Glomerular visceral epithelial cell (primary cell): ENCODE measurements around the gene MYH11.
"Not testable (repeated sequence)": the region's sequence is repeated elsewhere in the genome, so short reads cannot be mapped to it uniquely, and the experiment has no call there.

ENCODE experiments used
- DNase-seq: peaks from one replicate; pipeline ENCODE4 v3.0.0-alpha.2; 2016; ENCODE audit errors: extremely low spot score

The MYH11 gene

DNA sequence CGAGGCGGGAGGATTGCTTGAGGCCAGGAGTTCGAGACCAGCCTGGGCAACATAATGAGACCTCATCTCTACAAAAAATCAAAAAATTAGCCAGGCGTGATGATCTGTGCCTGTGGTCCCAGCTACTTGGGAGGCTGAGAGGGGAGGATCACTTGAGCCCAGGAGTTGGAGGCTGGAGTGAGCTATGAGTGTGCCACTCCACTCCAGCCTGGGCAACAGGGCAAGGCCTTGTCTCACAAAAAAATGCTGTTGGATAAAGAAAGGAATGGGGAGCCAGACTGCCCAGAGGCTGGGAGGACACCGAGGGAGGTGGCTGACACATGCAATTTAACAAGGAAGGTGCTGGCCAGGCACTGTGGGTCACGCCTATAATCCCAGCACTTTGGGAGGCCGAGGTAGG lies 47.5 kb downstream of the MYH11 start:
- not testable (repeated sequence) for DNase-seq

DNA sequence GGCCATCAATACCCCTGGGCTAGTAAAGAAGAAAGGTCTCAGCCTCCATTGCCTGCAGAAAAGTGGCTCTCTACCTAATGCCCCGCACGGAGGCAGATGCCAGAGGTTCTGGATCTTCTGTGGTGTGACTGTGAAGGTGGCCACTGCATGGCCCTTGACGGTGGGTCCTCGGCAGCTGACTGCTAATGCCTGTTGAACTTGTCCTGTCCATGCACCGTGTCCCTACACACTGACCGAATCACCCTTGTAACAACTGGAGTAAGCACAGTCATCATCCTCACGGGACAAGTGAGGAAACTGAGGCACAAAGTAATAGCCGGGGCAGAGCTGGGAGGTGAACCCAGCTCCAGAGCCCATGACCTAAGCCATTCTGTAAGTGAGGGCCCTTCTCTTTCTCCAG lies 48.8 kb downstream of the MYH11 start:
- no peak for DNase-seq

DNA sequence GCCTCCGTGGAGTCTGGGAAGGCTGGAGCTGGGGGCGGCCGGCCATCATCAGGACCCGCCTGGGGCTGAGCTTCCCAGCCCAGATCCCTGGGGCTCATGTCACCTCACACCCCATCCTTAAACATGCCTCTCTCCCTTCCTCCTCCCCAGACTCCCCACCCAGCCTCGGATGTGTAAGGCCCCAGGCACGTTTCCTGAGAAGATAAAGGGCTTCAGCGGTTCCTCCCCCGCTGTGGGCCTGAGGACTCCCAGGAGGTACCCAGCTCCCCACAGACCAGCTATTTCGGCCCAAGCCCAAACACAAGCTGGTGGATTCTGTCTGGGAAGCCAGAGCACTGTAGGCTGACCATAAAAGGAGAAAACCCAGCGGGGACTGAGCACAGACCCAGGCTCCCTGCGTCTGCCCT lies 49.2 kb downstream of the MYH11 start:
- DNase-seq, result no peak

DNA sequence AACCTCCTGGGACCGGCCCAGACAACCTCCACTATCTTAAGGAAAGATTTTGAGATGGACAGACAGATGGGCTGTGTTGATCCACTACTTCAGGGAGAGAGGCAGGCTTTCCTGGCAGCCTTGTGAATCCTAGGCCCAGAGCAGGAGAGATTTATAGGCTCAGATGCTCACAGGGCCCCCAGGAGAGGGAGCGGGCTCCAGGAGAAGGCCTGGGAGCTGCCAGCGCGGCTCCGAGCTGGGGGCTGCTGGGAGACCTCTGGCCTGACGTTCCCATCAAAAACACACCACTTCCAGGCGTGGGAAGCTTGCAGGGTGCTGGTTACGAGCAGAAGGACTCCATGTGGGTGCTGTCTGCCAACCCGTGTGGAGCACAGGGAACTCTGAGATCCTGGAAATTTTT lies 53.2 kb downstream of the MYH11 start:
- DNase-seq, result no peak

DNA sequence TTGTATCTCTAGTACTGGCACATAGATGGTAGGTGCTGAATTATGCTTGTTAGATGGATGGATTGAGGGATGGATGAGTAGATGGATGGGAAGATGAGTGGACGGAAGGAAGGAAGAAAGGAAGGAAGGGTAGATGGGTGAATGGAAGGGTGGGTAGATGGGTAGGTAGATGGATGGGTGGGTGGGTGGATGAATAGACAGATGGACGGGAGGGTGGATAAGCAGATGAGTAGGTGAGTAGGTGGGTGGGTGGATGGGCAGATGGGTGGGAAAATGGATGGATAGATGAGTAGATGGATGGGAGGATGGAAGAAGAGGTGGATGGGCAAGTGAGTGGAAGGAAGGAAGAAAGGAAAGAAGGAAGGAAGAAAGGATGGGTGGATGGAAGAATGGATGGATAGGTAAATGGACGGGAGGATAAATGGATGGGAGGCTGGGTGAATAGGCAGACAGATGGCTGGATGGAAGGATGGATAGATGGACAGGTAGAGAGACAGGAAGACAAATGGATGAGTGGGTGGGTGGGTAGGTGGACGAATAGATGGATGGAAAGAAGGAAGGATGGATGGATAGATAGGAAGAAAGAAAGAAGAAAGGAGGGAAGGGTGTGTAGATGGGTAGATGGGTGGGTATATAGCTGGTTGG lies 56.9 kb downstream of the MYH11 start:
- no peak for DNase-seq

DNA sequence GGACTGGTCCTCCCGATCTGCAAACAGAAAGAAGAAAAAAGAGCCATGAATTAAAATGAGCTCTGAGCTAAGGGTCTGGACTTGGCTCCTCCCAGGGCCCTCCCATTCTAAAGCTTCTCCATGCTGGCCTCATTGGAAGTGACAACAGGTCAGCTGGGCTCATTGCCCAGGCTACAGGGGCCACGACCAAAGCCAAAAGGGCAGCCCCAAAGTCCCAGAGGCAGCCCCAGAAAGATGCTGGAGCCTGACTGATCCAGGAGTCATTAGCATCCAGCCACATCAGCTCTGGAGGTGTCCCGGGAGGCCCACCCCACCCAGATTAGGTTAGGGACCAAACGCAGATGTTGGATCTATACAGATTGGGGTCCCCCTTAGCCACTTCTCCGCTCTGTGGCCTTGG lies 58.2 kb downstream of the MYH11 start:
- DNase-seq, result no peak

DNA sequence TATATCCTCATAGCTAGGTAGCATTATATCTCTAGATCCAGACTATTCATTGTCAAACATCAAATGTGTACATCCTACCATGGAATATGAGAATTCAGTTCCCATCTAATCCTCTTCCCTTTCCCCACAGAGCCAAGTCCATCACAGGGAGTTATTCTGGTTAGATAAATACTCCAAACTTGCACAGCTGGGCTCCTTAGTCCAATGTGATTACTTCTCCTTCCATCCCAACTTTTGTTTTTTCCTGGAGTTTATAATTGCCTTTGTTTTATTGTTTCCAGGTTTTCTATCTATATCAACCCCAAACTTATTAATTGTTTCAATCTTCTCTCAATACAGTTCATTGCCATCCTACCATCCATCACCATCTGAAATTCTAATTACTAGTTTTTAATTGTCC lies 59.9 kb downstream of the MYH11 start:
- DNase-seq, result no peak

DNA sequence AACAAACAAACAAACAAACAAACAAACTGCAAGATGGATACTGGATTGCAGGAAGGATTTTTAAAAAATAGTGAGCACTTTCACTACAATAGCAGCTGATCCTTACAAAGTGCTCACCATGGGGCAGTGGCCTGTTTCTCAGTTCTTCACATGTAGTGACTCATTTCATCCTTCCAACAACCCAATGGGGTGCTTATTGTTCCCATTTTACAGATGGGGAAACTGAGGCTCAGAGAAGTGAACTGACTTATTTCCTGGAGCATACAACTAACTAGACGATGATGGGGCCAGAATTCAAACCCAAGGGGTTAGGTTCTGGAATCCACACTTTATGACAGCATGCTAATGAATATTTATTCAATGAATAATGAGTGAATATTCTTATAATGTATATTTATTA lies 61.2 kb downstream of the MYH11 start:
- no peak for DNase-seq

DNA sequence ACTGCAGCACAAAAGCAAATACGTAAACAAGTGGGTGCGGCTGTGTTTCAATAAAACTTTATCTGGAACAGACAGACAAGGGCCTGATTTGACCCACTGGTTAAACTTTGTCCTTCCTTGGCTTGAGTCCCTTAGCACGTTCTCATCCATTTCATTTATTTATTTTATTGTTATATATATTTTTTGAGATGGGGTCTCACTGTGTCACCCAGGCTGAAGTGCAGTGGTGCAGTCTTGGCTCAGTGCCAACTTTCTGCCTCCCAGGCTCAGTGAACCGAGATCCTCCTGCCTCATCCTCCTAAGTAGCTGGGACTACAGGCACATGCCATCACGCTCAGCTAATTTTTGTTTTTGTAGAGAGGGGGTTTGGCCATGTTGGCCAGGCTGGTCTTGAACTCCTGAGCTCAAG lies 64.3 kb downstream of the MYH11 start:
- DNase-seq, result no peak

DNA sequence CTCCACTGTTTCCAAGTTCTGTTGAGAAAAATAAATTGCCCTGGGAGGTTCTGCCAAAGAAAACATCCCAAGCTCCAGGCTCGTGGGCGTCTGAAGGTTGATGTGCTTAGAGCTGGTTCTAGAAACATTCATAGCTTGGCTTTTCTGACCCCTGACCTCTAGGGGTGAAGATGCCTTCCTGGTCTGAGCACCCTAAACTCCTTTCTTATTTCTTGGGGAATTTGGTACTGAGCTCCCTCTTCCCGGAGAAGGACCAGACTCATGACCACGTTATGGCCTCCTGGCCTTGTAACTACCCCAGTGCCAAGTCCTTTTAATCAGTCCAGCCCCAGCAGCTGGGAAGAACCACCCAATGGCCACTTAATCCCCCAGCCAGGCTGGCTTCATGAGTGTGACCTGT lies 66.4 kb downstream of the MYH11 start:
- DNase-seq, result no peak

DNA sequence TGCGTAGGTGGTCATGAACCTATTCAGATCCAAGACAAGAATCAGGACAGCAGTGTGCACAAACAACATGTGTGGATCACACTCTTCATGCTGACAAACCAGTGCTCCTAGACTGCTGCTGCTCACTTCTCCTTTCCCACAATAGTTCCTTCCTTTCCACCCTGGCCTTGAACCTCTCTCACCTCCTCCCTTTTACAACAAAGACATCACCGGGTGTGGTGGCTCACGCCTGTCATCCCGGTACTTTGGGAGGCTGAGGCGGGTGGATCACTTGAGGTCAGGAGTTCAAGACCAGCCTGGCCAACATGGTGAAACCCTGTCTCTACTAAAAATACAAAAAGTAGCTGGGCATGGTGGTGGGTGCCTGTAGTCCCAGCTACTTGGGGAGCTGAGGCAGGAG lies 67.0 kb downstream of the MYH11 start:
- not testable (repeated sequence) for DNase-seq

DNA sequence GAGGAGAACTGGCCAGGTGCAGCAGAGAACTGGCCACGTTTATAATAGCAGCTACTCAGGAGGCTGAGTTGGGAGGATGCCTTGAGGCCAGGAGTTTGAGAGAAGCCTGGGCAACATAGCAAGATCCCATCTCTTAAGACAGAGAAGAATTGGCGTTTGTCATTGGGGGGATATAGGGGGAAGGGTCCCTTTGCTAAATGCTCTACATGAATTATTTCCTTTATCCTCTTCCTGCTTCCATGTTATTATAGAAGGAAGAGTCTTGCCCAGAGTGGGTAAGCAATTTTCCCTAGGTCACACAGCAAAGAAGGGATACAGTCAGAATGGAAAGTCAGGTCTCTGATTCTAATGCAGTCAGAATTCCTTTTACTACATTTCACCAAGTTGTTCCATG lies 68.0 kb downstream of the MYH11 start:
- no peak for DNase-seq

DNA sequence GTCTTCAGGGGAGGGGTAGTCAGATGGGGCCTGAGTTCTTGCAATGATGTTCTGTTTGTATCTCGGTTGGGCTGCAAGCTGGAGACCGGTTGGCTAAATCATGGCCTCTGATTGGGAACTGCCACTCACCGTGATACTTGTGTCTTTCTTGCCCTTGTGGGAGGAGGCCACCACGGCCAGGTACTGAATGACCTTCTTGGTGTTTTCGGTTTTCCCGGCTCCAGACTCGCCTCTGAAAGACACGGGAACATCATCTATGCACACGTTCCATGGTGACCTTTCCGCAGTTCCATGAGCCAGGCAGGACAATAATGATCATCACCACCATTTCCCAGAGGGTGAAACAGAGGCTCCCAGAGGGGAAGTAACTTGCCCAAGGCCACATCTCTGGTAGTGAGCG lies 70.3 kb downstream of the MYH11 start:
- DNase-seq, result no peak

DNA sequence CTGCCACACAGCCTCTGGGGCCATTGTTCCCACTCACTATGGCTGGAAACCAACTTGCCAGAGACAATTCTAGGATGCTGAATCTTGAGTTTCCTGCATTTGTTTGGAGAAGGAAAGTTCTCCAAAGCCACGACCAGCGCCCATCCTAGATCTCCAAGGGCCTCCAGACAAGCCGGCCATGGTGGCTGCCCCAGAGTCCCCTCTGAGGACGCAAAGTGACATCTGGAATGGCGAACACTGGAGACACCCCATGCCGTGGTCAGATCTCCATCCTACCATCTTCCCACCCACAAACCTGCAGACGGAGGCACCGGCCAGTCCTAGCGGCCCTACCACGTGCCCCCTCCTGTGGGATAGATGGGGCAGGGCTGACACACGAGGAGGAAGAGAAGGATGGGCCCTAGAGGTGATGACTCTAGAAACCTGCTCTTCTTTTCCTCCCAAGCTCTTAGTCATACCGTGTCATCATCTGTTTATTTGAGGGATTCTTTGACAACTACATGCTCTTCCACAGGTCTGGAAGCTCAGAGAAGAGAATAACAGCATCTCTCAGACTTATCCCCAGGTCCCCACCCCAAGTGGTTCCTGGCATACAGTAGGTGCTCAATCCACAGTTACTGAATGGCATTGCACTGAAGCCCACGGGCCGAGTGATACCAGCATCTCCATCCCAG lies 71.3 kb downstream of the MYH11 start:
- DNase-seq, result no peak

DNA sequence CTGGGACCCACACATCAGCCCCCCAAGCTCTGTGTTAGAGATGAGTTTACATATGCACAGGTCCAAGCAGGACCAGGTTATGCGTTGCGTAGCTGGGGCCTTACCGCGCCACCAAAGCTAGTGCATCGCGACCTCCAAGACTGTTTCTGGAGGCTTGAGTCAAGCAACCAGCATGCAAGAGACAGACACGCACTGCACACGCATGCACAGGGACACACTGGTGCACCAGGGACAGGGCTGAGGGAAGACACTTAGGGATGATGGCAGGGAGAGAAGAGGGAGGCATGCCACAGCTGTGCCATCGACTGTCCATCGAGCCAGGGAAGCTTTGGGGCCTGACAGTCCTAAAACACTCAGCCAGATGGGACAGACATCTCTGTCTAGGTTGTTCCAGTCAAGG lies 72.8 kb downstream of the MYH11 start:
- no peak for DNase-seq

DNA sequence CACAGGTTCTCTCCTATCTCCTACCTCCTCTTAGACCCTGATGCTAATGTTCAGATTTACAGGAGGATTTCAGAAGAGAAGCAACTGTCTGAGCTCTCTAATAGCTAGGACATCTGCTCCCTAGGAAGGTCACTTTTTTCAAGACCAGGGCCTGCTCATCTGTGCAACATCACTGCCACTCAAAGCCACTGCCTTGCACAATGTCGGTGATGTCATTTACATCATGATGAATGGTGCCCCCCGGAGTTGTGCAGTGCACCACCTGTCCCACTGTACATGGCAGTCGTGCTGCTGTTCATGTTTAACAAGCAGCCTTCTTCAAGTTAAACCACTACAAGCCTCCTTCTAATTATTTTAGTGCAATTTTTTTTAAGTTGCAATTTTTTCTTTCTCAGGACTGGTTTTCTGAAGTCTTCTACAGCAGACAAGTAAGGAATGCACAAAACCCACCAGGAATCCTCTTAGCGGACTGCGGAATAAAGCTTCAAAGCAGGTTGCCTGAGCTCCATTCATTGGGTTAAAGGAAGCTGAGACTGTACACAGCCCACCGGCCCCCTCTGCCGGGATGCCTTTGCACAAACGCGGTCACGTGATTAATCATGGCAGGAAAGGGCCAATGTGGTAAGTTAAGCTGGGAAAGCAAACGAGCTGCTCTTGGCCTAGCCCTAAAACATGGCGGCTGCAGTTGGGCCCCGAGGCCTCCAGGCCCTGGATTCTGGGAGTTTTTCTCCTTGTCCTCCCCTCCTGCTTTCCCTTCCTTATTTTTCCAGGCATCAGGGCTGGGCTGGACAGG lies 74.1 kb downstream of the MYH11 start:
- no peak for DNase-seq

DNA sequence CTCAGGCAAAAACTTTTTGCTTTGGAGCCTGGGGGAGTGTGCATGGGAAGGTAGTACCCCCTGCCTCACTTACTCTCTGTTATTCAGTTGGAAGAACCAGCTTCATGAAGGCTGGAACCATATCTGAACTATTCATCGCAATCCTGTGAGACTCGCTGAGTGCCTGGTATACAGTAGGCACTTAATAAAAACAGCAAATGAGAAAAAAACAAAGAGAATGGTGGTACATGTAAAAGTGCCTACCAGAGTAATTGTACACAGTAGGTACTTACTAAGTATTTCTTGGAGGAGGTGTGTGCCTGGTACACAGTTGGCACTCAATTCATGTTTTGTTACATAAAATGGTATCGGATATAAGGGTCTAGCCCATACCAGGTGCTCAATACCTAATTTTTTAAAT lies 75.2 kb downstream of the MYH11 start:
- no peak for DNase-seq

DNA sequence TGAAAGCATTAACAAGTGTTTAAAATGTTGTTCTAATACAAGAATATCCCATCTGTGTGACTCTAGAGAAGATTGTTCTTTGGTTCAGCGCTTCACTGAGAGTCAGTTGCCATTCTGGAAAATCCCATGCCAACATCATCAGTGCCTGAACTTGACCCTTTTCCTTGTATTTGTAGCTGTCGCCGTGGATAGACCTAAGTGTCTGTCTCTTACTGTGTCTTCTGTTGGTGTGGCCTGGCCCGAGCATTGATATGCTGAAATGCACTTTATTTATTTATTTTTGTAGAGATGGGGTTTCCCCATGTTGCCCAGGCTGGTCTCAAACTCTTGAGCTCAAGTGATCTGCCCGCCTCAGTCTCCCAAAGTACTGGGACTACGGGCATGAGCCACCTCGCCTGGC lies 76.0 kb downstream of the MYH11 start:
- DNase-seq, result no peak

DNA sequence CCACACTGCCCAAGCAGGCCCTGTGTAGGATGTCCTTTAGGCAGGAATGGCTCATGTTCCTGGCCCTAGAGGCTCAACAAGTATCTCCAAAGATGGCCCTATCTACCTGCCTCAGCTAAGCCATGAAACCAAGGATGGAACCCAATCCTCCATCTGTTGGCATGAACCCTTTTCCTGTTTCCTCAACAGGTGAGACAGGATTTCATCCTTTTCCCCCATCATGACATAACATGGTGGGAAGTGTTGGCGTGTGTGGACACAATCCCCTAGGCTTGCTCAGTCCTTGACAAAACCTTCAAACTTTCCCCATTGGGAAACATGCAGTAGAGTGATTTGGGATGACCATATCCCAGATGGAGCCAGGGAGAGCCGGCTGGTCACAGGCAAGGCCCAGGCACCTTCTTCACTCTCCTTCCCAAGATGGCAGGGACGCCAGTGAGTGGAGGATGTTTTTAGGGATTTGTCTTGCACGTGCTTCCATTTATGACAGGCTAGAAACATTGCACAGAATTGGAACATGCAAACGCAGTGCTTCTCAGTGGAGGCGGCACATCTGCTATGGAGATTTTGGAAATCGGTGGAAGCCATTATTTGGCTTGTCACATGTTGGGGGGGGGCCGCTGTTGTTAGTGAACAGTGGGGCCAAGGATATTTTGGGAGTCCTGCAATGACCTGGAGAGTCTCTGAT lies 77.0 kb downstream of the MYH11 start:
- DNase-seq, result no peak

DNA sequence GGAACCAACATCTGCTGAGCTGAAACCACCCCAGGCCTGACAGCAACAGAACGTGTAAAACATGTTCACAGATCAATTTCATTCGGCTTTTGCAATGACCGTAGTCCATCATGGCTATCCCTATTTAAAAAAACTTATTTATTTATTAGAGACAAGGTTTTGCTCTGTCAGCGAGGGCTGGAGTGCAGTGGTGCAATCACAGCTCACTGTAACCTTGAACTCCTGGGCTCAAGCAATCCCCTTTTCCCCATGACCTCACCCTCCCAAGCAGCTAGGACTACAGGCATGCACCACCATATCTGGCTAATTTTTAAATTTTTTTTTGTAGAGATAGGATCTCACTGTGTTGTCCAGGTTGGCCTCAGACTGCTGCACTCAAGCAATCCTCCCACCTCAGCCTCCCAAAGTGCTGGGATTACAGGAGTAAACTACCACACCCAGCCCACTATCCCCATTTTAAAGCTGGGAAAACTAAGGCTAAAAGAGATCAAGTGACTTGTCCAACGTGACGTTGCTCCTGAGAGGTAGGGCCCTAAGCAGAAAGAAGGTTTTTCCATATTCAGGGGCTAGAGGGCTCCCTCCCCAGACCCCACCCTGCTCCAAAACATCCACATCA lies 77.7 kb downstream of the MYH11 start:
- no peak for DNase-seq

DNA sequence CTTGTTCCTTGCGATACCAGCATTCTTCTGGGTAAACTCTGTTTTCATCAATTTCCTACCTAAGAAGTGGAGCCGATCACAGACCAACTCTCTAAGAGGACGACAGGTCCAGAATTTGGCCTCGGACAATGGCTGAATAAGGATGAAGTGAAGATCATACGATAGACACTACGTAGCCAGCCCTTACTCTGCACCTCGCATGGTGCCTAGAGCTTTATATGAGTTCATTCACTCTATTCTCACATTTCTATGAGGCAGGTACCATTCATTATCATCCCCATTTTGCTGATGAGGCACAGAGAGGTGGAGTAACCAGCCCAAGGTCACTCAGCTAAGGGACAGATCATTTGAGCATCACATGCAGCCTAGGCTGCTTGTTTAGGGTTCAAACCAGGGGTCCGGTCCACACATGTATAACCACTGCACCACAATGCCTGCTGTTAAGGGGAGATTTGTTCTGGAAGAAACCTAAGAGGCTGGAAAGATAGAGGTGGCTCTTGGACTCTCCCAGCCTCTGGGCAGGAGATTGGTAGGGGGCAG lies 78.6 kb downstream of the MYH11 start:
- no peak for DNase-seq
